HL-60 (cell line): ENCODE results near the gene NFATC2IP.

Source experiments
- GABPA ChIP-seq: IDR thresholded peaks from 2 replicates; pipeline ENCODE4 v1.6.1; 2012; ENCODE audit warnings: low read depth
- POLR2AphosphoS5 ChIP-seq: IDR thresholded peaks from 2 replicates; pipeline ENCODE4 v1.6.1; 2012; ENCODE audit warnings: low read depth
- TF ChIP-seq, protein P1 (sequence below): IDR thresholded peaks from one replicate; pipeline ENCODE4 v1.5.1; 2011; ENCODE audit warnings: low read length, control low read depth, inconsistent platforms; ENCODE audit not compliant: insufficient read depth

DNA sequence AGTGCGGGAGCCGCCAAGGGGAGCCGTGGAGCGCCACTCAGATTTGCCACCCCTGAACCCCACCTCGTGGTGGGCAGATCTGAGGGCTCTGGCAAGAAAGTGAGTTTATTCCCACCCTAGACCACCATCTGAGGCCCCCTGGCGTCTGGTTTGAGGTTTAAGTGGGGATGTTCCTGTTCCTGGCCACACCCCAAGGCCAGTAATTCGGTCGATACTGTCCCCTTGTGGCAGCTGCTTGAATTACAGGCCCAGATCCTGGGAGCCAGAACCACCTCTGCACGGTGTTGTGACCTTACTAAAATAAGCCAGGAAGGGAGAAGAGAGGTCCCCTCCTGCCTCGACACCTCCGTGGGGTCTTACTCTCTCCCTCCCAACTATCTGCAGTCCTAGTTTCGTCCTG, 30.8 kb downstream of the NFATC2IP start:
- TF ChIP-seq POLR2AphosphoS5 (no peak), GABPA (no peak)
- TF ChIP-seq, protein P1, sequence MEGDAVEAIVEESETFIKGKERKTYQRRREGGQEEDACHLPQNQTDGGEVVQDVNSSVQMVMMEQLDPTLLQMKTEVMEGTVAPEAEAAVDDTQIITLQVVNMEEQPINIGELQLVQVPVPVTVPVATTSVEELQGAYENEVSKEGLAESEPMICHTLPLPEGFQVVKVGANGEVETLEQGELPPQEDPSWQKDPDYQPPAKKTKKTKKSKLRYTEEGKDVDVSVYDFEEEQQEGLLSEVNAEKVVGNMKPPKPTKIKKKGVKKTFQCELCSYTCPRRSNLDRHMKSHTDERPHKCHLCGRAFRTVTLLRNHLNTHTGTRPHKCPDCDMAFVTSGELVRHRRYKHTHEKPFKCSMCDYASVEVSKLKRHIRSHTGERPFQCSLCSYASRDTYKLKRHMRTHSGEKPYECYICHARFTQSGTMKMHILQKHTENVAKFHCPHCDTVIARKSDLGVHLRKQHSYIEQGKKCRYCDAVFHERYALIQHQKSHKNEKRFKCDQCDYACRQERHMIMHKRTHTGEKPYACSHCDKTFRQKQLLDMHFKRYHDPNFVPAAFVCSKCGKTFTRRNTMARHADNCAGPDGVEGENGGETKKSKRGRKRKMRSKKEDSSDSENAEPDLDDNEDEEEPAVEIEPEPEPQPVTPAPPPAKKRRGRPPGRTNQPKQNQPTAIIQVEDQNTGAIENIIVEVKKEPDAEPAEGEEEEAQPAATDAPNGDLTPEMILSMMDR: peak; percentile 97
